ENCODE data around the gene TIFAB. TPM values are rescaled to one million over a fixed set of nuclear protein-coding genes. Genes with fewer than 3 reads are reported as not detected.

TIFAB gene
- total RNA-seq, 2 donors from 2014 or later, result not detected

DNA sequence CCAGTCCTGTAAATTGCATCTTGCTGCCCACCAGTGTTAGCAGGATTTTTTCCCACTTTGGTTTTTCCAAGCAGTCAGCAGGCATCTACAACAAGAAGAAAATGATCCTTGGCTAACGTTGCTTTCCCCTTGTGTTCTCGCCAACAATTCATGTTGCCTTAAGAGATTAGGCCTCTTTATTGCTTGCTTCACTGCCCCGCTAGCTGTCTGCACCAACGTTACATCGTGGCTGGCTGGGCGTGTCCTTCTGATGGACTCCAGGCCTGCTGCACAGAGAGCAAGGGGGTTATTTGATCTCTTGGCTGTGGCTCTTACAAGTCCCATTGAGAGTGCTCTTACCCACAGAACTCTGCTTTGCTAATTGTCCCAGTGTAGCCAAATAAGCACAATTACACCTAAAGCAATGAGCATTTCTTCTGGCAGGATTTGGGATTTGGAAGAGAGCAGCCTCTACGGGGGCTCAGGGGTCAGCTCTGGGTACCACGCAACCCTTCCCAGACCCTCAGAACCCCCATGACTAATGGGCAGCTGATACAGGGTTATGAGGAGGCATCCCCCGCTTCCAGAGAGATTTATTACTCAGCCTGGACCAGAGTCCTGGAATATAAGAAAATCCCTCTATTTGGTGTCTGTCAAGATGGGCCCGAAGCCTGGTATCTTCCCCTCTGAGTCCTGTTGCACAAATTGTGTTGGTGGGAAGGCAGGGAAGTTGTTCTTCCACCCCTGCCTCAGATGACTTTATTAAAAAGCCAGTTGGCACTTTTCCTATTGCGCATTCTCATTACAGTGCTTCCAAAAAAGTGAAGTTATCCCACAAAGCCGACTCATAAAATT, 22.6 kb downstream of the TIFAB start:
- Histone ChIP-seq H3K27ac (no peak overlapping the region), H3K9me3 (no peaks in the 10 kb centered on the region), H3K36me3 (no peaks in the 10 kb centered on the region), H3K4me1 (replicated peaks) (no peaks in the 10 kb centered on the region), H3K27me3 (replicated peaks; ENCODE audit: insufficient read depth) (no peaks in the 10 kb centered on the region), H3K4me3 (no peak overlapping the region)
- TF ChIP-seq POLR2AphosphoS5 (IDR thresholded peaks at IDR 0.05), result no peak
- no peak for TF ChIP-seq POLR2A (IDR thresholded peaks at IDR 0.05)
- TF ChIP-seq, protein P1, sequence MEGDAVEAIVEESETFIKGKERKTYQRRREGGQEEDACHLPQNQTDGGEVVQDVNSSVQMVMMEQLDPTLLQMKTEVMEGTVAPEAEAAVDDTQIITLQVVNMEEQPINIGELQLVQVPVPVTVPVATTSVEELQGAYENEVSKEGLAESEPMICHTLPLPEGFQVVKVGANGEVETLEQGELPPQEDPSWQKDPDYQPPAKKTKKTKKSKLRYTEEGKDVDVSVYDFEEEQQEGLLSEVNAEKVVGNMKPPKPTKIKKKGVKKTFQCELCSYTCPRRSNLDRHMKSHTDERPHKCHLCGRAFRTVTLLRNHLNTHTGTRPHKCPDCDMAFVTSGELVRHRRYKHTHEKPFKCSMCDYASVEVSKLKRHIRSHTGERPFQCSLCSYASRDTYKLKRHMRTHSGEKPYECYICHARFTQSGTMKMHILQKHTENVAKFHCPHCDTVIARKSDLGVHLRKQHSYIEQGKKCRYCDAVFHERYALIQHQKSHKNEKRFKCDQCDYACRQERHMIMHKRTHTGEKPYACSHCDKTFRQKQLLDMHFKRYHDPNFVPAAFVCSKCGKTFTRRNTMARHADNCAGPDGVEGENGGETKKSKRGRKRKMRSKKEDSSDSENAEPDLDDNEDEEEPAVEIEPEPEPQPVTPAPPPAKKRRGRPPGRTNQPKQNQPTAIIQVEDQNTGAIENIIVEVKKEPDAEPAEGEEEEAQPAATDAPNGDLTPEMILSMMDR (IDR thresholded peaks at IDR 0.05), result no peak
- no peak for DNase-seq (ENCODE audit: low spot score)
- 44% methylated on average over 12 of the region's 12 CpGs for WGBS
- intact Hi-C loops (cut with DNase I), result no loop called here

GRCh38 chr5:135428586-135428985, 23.6 kb downstream of the TIFAB start:
- Histone ChIP-seq H3K9me3 (no peaks in the 10 kb centered on the region), H3K27me3 (replicated peaks; ENCODE audit: insufficient read depth) (no peaks in the 10 kb centered on the region), H3K4me3 (no peak overlapping the region), H3K27ac (no peak overlapping the region), H3K4me1 (replicated peaks) (no peaks in the 10 kb centered on the region), H3K36me3 (no peaks in the 10 kb centered on the region)
- TF ChIP-seq POLR2A (IDR thresholded peaks at IDR 0.05) (no peak), POLR2AphosphoS5 (IDR thresholded peaks at IDR 0.05) (no peak)
- TF ChIP-seq, protein P1 (IDR thresholded peaks at IDR 0.05), result no peak
- intact Hi-C loops (cut with DNase I), result no loop called here
- 82% methylated on average over 1 of the region's 1 CpG for WGBS
- no peak for DNase-seq (ENCODE audit: low spot score)

DNA sequence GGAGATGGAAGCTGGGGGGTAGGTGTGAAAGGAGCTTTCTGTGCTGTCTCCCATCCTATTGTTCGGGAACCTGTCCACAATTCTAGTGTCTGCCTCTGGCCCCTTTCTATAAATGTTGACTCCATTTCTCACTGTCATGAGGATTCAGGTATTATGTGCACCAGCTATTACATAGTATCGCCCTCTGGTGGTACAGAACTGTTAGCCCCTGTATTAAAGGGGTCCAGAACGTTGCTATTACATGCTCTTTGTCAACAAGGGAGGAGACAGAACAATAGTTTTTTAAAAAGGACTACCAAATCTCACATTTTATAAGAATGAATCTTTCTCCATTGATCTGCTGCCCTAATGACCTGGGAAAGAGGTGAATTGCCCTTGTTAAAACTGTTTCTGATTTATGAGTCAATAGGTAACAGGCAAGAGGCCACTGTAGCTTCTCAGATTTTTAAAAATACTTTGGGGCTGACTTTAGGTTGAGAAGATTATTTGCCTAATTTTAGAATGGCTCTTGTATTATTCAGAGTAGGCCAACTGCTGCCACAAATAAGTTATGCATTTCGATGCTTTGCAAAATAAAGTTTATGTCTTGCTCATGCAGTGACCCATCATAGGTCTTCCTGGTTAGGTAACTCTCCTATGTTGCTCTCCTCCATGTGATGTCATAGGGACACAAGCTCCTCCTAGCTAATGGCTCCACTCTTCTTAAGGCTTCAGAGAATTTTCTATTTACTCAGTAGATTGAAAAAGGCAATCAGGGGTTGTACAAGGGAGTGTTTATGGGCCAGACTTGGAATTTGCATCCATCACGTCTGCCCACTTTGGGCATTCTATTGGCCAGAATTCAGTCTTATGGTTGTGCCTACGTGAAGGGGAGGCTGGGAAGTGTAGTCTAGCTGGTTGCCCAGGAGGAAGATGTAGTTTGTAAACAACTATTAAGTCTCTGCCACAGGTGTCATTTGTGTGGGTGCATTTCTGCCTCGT, 25.8 kb downstream of the TIFAB start:
- TF ChIP-seq, protein P1 (IDR thresholded peaks at IDR 0.05), result peak in 3 of 4 experiments; percentile 38 to 63 (median 42)
- no peak for TF ChIP-seq POLR2A (IDR thresholded peaks at IDR 0.05)
- H3K27ac ChIP-seq, result no peak overlapping the region
- no peaks in the 10 kb centered on the region for H3K4me1 ChIP-seq (replicated peaks)
- 57% methylated on average over 7 of the region's 7 CpGs for WGBS
- no peak for DNase-seq (ENCODE audit: low spot score)
- no peaks in the 10 kb centered on the region for H3K27me3 ChIP-seq (replicated peaks; ENCODE audit: insufficient read depth)
- intact Hi-C loops (cut with DNase I), result no loop called here
- no peaks in the 10 kb centered on the region for H3K9me3 ChIP-seq
- H3K4me3 ChIP-seq, result no peak overlapping the region
- H3K36me3 ChIP-seq, result no peaks in the 10 kb centered on the region

DNA sequence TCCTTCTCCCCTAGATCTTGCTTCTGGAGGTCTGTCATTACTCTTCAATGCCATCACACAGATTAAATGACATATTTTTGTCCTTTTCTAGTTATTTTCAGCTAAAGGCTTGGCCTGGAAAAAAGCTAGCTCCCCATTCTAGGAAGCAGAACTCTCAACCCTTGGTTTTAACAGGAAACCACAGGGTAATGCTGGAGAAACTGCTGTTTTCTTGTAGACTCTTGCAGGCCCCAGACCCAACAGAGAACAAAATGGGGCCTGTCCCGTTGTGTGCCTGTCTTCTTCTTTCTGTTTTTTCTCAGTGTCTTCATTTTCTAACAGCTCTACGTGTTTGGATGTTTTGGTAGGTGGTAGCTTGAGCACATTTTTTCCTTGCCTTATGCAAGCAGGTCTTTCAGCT, 26.5 kb downstream of the TIFAB start:
- TF ChIP-seq POLR2AphosphoS5 (IDR thresholded peaks at IDR 0.05), result no peak
- TF ChIP-seq, protein P1 (IDR thresholded peaks at IDR 0.05), result no peak
- no peaks in the 10 kb centered on the region for H3K4me1 ChIP-seq (replicated peaks)
- 45% methylated on average over 2 of the region's 2 CpGs for WGBS

More for the DNA sequence above, 26.5 kb downstream of the TIFAB start:
- DNase-seq (ENCODE audit: low spot score), result no peak
- intact Hi-C loops (cut with DNase I), result no loop called here
- no peaks in the 10 kb centered on the region for H3K27me3 ChIP-seq (replicated peaks; ENCODE audit: insufficient read depth)
- no peak overlapping the region for H3K4me3 ChIP-seq
- H3K27ac ChIP-seq, result no peak overlapping the region
- no peaks in the 10 kb centered on the region for H3K9me3 ChIP-seq
- no peaks in the 10 kb centered on the region for H3K36me3 ChIP-seq
